CD14-positive monocyte (primary cell): ENCODE measurements around the gene COL12A1. TPM values are rescaled to one million over a fixed set of nuclear protein-coding genes. Genes with fewer than 3 reads are reported as not detected.
"Not testable (repeated sequence)": the region's sequence is repeated elsewhere in the genome, so short reads cannot be mapped to it uniquely, and the experiment has no call there.

Experiments used
- DNase-seq, 3 donors: peaks; one replicate each; pipeline ENCODE4 v3.0.0-alpha.2; 2011 to 2022
- H2AFZ ChIP-seq: 2 replicates; pipeline ENCODE4 v1.6.0; 2012; ENCODE audit warnings: mild to moderate bottlenecking, low read depth, low read length, inconsistent platforms; ENCODE audit not compliant: insufficient read depth, poor library complexity, severe bottlenecking
- H3K27ac ChIP-seq, 2 donors: 1 replicate in 1 of 2; 2 replicates in 1 of 2; pipeline ENCODE4 v1.5.1; 2012 to 2013; ENCODE audit warnings: low read length in 2 of 2, control low read depth in 1 of 2, inconsistent platforms in 1 of 2, low read depth in 1 of 2, mild to moderate bottlenecking in 1 of 2
- H3K27me3 ChIP-seq, 2 donors: one replicate each; pipeline versions ENCODE4 v1.6.0 to v1.6.1; 2011 to 2013; ENCODE audit warnings: low read length in 2 of 2; ENCODE audit not compliant: control insufficient read depth in 2 of 2, insufficient read depth in 2 of 2
- H3K36me3 ChIP-seq, 2 donors: replicated peaks in 1 of 2; 1 replicate in 1 of 2; 2 replicates in 1 of 2; pipeline versions ENCODE4 v1.5.1 to v1.6.1; 2012 to 2013; ENCODE audit warnings: low read length in 2 of 2, control low read depth in 1 of 2, inconsistent platforms in 1 of 2, mild to moderate bottlenecking in 1 of 2; ENCODE audit not compliant: insufficient read depth in 2 of 2, control insufficient read depth in 1 of 2
- H3K4me1 ChIP-seq, 2 donors: 1 replicate in 1 of 2; 2 replicates in 1 of 2; pipeline versions ENCODE4 v1.5.1 to v1.6.1; 2012 to 2013; ENCODE audit warnings: low read length in 2 of 2, control low read depth in 1 of 2, inconsistent platforms in 1 of 2, mild to moderate bottlenecking in 1 of 2, moderate library complexity in 1 of 2; ENCODE audit not compliant: insufficient read depth in 2 of 2, control insufficient read depth in 1 of 2
- H3K4me2 ChIP-seq: replicated peaks from 2 replicates; pipeline ENCODE3; 2012; ENCODE audit warnings: low read length, moderate library complexity, mild to moderate bottlenecking; ENCODE audit not compliant: poor library complexity, severe bottlenecking; ENCODE audit errors: extremely low read depth
- H3K4me3 ChIP-seq, 3 experiments: fragments of 200-600 bp in 1 of 3; sonication (generic) in 1 of 3; replicated peaks in 1 of 3; 1 replicate in 2 of 3; 2 replicates in 1 of 3; pipeline ENCODE4 v1.5.1; 2011 to 2013; ENCODE audit warnings: low read length in 3 of 3, mild to moderate bottlenecking in 3 of 3, control low read depth in 2 of 3, low read depth in 2 of 3, inconsistent platforms in 1 of 3, moderate library complexity in 1 of 3
- H3K79me2 ChIP-seq: 2 replicates; pipeline ENCODE4 v1.6.0; 2012; ENCODE audit warnings: mild to moderate bottlenecking, control low read depth, inconsistent platforms, low read length, moderate library complexity; ENCODE audit not compliant: insufficient read depth
- H3K9ac ChIP-seq: 2 replicates; pipeline ENCODE4 v1.6.0; 2017; ENCODE audit warnings: low read length, mild to moderate bottlenecking; ENCODE audit not compliant: insufficient read depth, poor library complexity, severe bottlenecking
- H3K9me3 ChIP-seq, 2 donors: replicated peaks in 1 of 2; 1 replicate in 1 of 2; 2 replicates in 1 of 2; pipeline versions ENCODE4 v1.5.1 to v1.6.1; 2012 to 2013; ENCODE audit warnings: low read length in 2 of 2, control low read depth in 1 of 2; ENCODE audit not compliant: control insufficient read depth in 1 of 2, insufficient read depth in 1 of 2
- H4K20me1 ChIP-seq: 2 replicates; pipeline ENCODE4 v1.6.0; 2012; ENCODE audit warnings: mild to moderate bottlenecking, low read length, control low read depth, moderate library complexity; ENCODE audit not compliant: insufficient read depth
- H3K27ac Mint-ChIP-seq, 7 donors: one replicate each; pipeline ENCODE4 v1.8.0; 2020; ENCODE audit warnings: mild to moderate bottlenecking in 7 of 7, mixed read lengths in 7 of 7, moderate library complexity in 6 of 7, inconsistent platforms in 2 of 7
- H3K27me3 Mint-ChIP-seq, 3 donors: one replicate each; pipeline ENCODE4 v1.8.0; 2021 to 2022; ENCODE audit warnings: low read depth in 3 of 3, mild to moderate bottlenecking in 3 of 3, mixed read lengths in 3 of 3, moderate library complexity in 3 of 3, inconsistent platforms in 1 of 3
- H3K36me3 Mint-ChIP-seq, 2 donors: one replicate each; pipeline ENCODE4 v1.8.0; 2020; ENCODE audit warnings: mixed read lengths in 2 of 2, inconsistent platforms in 1 of 2, mild to moderate bottlenecking in 1 of 2
- H3K4me1 Mint-ChIP-seq: one replicate; pipeline ENCODE4 v1.8.0; 2020; ENCODE audit warnings: mild to moderate bottlenecking, mixed read lengths
- H3K4me3 Mint-ChIP-seq, 2 donors: one replicate each; pipeline ENCODE4 v1.8.0; 2020; ENCODE audit warnings: mild to moderate bottlenecking in 2 of 2, mixed read lengths in 2 of 2, moderate library complexity in 1 of 2
- H3K9me3 Mint-ChIP-seq, 7 donors: one replicate each; pipeline ENCODE4 v1.8.0; 2020 to 2022; ENCODE audit warnings: mixed read lengths in 7 of 7, mild to moderate bottlenecking in 6 of 7, moderate library complexity in 6 of 7, inconsistent platforms in 2 of 7
- WGBS: methylation state at CpG from one replicate; pipeline ENCODE4 v1.1.5; 2013; ENCODE audit warnings: missing lambda C conversion rate; ENCODE audit not compliant: insufficient coverage; 5-methylcytosine and 5-hydroxymethylcytosine counted together
- intact Hi-C, 2 donors: fragments of 100-400 bp; cut with micrococcal nuclease; formaldehyde crosslinking; loops; one replicate each; pipeline versions ENCODE4 v1.15.0 to v1.15.1; 2023
- polyA plus RNA-seq, 3 donors: library from polyadenylated mRNA; depleted of rRNA in 1 of 3; unstranded in 2 of 3; stranded (reverse) in 1 of 3; fragments of 300-500 nt in 2 of 3; fragments of >200 nt in 1 of 3; fragmentation: Illumina TruSeq in 2 of 3; gene quantifications; 1 replicate in 2 of 3; 2 replicates in 1 of 3; pipeline ENCODE4 v1.2.3, GENCODE V29; 2012 to 2021
- TF ChIP-seq, protein P1 (sequence below): fragments of 200-600 bp; IDR thresholded peaks from one replicate; pipeline ENCODE4 v1.8.0; 2022; ENCODE audit warnings: antibody characterized with exemption, mild to moderate bottlenecking

COL12A1 gene
- polyA plus RNA-seq, 3 donors: not detected

DNA sequence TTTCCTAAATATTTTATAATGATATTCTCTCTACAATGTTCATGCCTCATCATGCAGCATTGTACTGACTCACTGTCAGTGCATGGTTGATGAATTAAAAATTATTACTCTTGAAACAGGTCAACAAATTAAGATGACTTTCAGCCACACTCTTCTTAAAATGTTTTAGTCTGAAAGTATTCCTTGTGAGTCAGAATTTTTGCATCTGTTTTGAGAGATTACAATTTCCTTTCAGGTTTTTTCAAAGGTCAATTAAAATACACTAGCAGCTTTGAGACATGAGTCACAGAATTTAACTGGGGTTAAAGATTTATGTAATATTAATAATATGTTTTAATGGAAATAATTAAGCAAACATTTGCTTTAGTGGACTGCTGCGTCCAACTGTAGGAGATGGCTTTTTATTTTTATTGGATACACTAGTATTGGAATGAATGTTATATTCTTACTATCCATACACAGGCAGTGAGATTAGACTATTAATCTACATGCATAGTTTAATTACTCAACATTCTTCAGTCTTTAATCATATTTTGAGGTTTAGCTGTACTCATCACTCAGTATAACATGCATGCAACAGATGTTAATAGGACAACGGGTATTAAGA is 9.7 kb downstream of the COL12A1 start:
- intact Hi-C loops: no loop called here
- Mint-ChIP-seq H3K36me3 (no peaks in the 10 kb centered on the region), H3K27me3 (peaks cover 14 to 22% (median 17%) of the 10 kb centered on the region in 3 donors), H3K27ac (no peak overlapping the region), H3K9me3 (no peaks in the 10 kb centered on the region), H3K4me3 (no peak overlapping the region), H3K4me1 (no peaks in the 10 kb centered on the region)
- no peak overlapping the region for H3K9ac ChIP-seq
- H3K4me2 ChIP-seq: no peak overlapping the region
- H3K79me2 ChIP-seq: no peaks in the 10 kb centered on the region
- H3K27me3 ChIP-seq: peaks cover 20 to 41% of the 10 kb centered on the region in 2 donors
- no peaks in the 10 kb centered on the region for H3K4me1 ChIP-seq
- no peak for DNase-seq
- no peak overlapping the region for H2AFZ ChIP-seq
- TF ChIP-seq, protein P1, sequence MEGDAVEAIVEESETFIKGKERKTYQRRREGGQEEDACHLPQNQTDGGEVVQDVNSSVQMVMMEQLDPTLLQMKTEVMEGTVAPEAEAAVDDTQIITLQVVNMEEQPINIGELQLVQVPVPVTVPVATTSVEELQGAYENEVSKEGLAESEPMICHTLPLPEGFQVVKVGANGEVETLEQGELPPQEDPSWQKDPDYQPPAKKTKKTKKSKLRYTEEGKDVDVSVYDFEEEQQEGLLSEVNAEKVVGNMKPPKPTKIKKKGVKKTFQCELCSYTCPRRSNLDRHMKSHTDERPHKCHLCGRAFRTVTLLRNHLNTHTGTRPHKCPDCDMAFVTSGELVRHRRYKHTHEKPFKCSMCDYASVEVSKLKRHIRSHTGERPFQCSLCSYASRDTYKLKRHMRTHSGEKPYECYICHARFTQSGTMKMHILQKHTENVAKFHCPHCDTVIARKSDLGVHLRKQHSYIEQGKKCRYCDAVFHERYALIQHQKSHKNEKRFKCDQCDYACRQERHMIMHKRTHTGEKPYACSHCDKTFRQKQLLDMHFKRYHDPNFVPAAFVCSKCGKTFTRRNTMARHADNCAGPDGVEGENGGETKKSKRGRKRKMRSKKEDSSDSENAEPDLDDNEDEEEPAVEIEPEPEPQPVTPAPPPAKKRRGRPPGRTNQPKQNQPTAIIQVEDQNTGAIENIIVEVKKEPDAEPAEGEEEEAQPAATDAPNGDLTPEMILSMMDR: no peak
- no peaks in the 10 kb centered on the region for H4K20me1 ChIP-seq
- H3K27ac ChIP-seq: no peak overlapping the region
- H3K36me3 ChIP-seq: no peaks in the 10 kb centered on the region
- no peak overlapping the region for H3K4me3 ChIP-seq
- H3K9me3 ChIP-seq: no peaks in the 10 kb centered on the region
- WGBS: no CpG with 5 or more reads among the region's 2 CpGs

DNA sequence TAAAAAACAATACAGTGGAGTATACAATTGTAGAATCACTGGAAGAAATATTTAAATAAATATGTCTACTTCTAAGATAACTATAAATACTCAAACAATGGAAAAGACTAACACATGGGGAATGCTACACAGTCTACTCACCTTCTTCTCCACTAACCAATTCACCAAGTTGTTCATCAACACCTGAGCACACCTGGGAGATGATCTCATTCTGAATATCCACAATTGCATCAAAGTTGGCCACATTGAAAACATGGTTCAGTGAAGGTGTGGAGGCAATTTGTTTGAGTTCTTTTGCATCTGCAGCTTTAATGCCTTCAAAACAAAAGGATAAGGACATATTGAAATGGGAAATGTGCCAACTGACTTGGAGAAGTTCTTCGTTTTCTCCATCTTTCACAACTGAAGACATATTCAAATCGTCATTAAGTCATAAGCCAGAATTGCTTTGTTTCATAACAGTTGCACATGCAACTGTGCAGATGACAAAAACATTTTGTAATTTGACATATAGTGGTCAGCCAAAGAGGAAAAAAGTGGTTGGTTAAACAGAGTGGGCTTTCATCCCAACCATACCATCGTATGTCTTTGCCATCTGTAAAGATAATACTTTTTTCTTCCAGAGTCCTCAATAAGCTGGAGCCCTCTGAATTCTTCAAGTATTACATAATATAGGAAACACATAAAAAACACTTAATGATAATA is 17.5 kb downstream of the COL12A1 start:
- WGBS: no CpG with 5 or more reads among the region's 3 CpGs
- intact Hi-C loops: no loop called here

DNA sequence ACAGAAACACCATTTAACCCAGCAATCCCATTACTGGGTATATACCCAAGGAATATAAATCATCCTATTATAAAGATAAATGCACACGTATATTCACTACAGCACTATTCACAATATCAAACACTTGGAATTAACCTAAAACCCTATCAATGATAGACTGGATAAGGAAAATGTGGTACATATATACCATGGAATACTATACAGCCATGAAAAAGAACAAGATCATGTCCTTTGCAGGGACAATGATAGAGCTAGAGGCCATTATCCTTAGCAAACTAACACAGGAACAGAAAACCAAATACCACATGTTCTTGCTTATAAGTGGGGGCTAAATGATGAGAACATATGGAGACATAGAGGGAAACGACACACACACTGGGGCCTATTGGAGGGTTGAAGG is 19.3 kb downstream of the COL12A1 start:
- H3K4me1 Mint-ChIP-seq, H4K20me1 ChIP-seq, H2AFZ ChIP-seq, H3K9me3 Mint-ChIP-seq, H3K36me3 ChIP-seq, H3K27ac Mint-ChIP-seq, H3K4me1 ChIP-seq, H3K27me3 ChIP-seq, H3K79me2 ChIP-seq, DNase-seq, intact Hi-C loops, H3K9me3 ChIP-seq, H3K36me3 Mint-ChIP-seq, H3K27ac ChIP-seq, H3K4me3 ChIP-seq, H3K4me2 ChIP-seq, H3K4me3 Mint-ChIP-seq, H3K9ac ChIP-seq: not testable (repeated sequence)
- WGBS: no CpG with 5 or more reads among the region's 2 CpGs
- H3K27me3 Mint-ChIP-seq: peaks cover 0 to 12% (median 2%) of the 10 kb centered on the region in 3 donors

More for the DNA sequence above, 17.5 kb downstream of the COL12A1 start:
- Histone ChIP-seq H3K36me3 (no peaks in the 10 kb centered on the region), H4K20me1 (no peaks in the 10 kb centered on the region), H2AFZ (no peak overlapping the region), H3K27me3 (peaks cover 4 to 6% of the 10 kb centered on the region in 2 donors), H3K79me2 (no peaks in the 10 kb centered on the region), H3K9ac (no peak overlapping the region), H3K9me3 (no peaks in the 10 kb centered on the region), H3K4me2 (no peak overlapping the region), H3K4me3 (no peak overlapping the region), H3K27ac (no peak overlapping the region), H3K4me1 (no peaks in the 10 kb centered on the region)
- TF ChIP-seq, protein P1: no peak
- peaks cover 0 to 9% (median 2%) of the 10 kb centered on the region in 3 donors for H3K27me3 Mint-ChIP-seq
- no peaks in the 10 kb centered on the region for H3K4me1 Mint-ChIP-seq
- no peaks in the 10 kb centered on the region for H3K36me3 Mint-ChIP-seq
- H3K9me3 Mint-ChIP-seq: peaks cover 0 to 3% (median 0%) of the 10 kb centered on the region in 7 donors
- no peak for DNase-seq
- no peak overlapping the region for H3K4me3 Mint-ChIP-seq
- H3K27ac Mint-ChIP-seq: no peak overlapping the region
